HepG2 (cell line): ENCODE results near the gene EFEMP2. TPM values are rescaled to one million over a fixed set of nuclear protein-coding genes. Genes with fewer than 3 reads are reported as not detected.

ENCODE experiments used
- CREBL2 ChIP-seq: sonication (generic); formaldehyde crosslinking; IDR thresholded peaks from 2 replicates; pipeline ENCODE4 v1.8.1; 2023; ENCODE audit warnings: missing genetic modification reagents, mild to moderate bottlenecking, borderline replicate concordance
- EEA1 ChIP-seq: sonication (generic); formaldehyde crosslinking; IDR thresholded peaks from 2 replicates; pipeline ENCODE4 v1.5.1; 2020; ENCODE audit warnings: mild to moderate bottlenecking, missing genetic modification reagents, borderline replicate concordance
- GLI4 ChIP-seq: sonication (generic); formaldehyde crosslinking; IDR thresholded peaks from 2 replicates; pipeline ENCODE4 v1.5.1; 2020; ENCODE audit warnings: missing genetic modification reagents, mild to moderate bottlenecking, moderate library complexity, borderline replicate concordance
- HMGXB4 ChIP-seq, 2 experiments: sonication (generic) in 1 of 2; formaldehyde crosslinking in 1 of 2; IDR thresholded peaks; 2 replicates each; pipeline versions ENCODE4 v1.4.0 to v1.6.1; 2018 to 2020; ENCODE audit warnings: missing genetic modification reagents in 2 of 2, borderline replicate concordance in 1 of 2, low read depth in 1 of 2, mild to moderate bottlenecking in 1 of 2, missing biosample characterization in 1 of 2
- IRF9 ChIP-seq: sonication (generic); formaldehyde crosslinking; IDR thresholded peaks from 2 replicates; pipeline ENCODE4 v1.8.0; 2022; ENCODE audit warnings: missing genetic modification reagents, mild to moderate bottlenecking, borderline replicate concordance
- ISX ChIP-seq: sonication (generic); formaldehyde crosslinking; conservative IDR thresholded peaks from 2 replicates; pipeline ENCODE4 v1.5.0; 2020; ENCODE audit warnings: missing genetic modification reagents
- KAT7 ChIP-seq: IDR thresholded peaks from 2 replicates; pipeline ENCODE4 v1.6.1; 2018; ENCODE audit warnings: borderline replicate concordance, missing compliant biosample characterization
- KDM5B ChIP-seq: sonication (generic); formaldehyde crosslinking; IDR thresholded peaks from 2 replicates; pipeline ENCODE4 v1.4.0; 2020; ENCODE audit warnings: missing genetic modification reagents, mild to moderate bottlenecking, borderline replicate concordance
- MXD4 ChIP-seq: IDR thresholded peaks from 2 replicates; pipeline ENCODE4 v1.6.1; 2016; ENCODE audit warnings: mild to moderate bottlenecking, missing biosample characterization, missing genetic modification reagents
- NFE2L2 ChIP-seq: fragments of 150-350 bp; IDR thresholded peaks from 2 replicates; pipeline ENCODE4 v1.6.1; 2014; ENCODE audit warnings: low read length
- NR3C1 ChIP-seq: sonication (generic); formaldehyde crosslinking; IDR thresholded peaks from 2 replicates; pipeline ENCODE4 v1.4.0; 2020; ENCODE audit warnings: missing genetic modification reagents
- PCBP1 ChIP-seq: fragments of 200-400 bp; formaldehyde crosslinking; IDR thresholded peaks from 2 replicates; pipeline ENCODE4 v1.6.1; 2017; ENCODE audit warnings: mild to moderate bottlenecking, low read depth, low read length, borderline replicate concordance
- SETDB1 ChIP-seq: sonication (generic); formaldehyde crosslinking; IDR thresholded peaks from 2 replicates; pipeline ENCODE4 v1.5.1; 2020; ENCODE audit warnings: missing genetic modification reagents, mild to moderate bottlenecking, borderline replicate concordance
- SOX5 ChIP-seq: IDR thresholded peaks from 2 replicates; pipeline ENCODE4 v1.6.1; 2016; ENCODE audit warnings: borderline replicate concordance
- TRIM22 ChIP-seq: fragments of 450-650 bp; IDR thresholded peaks from 2 replicates; pipeline ENCODE4 v1.6.1; 2017
- U2AF1 ChIP-seq: fragments of 200-400 bp; formaldehyde crosslinking; optimal IDR thresholded peaks from 2 replicates; pipeline ENCODE3; 2017; ENCODE audit warnings: mild to moderate bottlenecking, low read depth, low read length
- ZBTB26 ChIP-seq: IDR thresholded peaks from 2 replicates; pipeline ENCODE4 v1.6.1; 2016; ENCODE audit warnings: missing compliant biosample characterization, missing genetic modification reagents, borderline replicate concordance
- ZBTB46 ChIP-seq: sonication (generic); formaldehyde crosslinking; IDR thresholded peaks from 2 replicates; pipeline ENCODE4 v1.4.0; 2020; ENCODE audit warnings: mild to moderate bottlenecking, missing genetic modification reagents, borderline replicate concordance
- ZFP36L2 ChIP-seq: sonication (generic); formaldehyde crosslinking; IDR thresholded peaks from 2 replicates; pipeline ENCODE4 v1.4.0; 2020; ENCODE audit warnings: missing genetic modification reagents
- ZNF207 ChIP-seq: fragments of 450-650 bp; IDR thresholded peaks from 2 replicates; pipeline ENCODE4 v1.6.1; 2016; ENCODE audit warnings: antibody characterized with exemption, borderline replicate concordance
- ZNF292 ChIP-seq: sonication (generic); formaldehyde crosslinking; IDR thresholded peaks from 2 replicates; pipeline ENCODE4 v1.8.1; 2022; ENCODE audit warnings: mild to moderate bottlenecking, low read depth, missing genetic modification reagents, borderline replicate concordance
- ZNF720 ChIP-seq: sonication (generic); formaldehyde crosslinking; IDR thresholded peaks from 2 replicates; pipeline ENCODE4 v1.4.0; 2020; ENCODE audit warnings: missing genetic modification reagents
- polyA plus RNA-seq, 8 experiments: library from polyadenylated mRNA; depleted of rRNA in 3 of 8; stranded (reverse) in 7 of 8; unstranded in 1 of 8; fragments of >200 nt; fragmentation: Illumina TruSeq in 4 of 8; extraction: Trizol in 4 of 8; gene quantifications; 2 replicates each; pipeline versions ENCODE4 v1.2.1 to v1.2.3, GENCODE V29; 2011 to 2016; ENCODE audit warnings: low read depth in 4 of 8, missing spikeins in 1 of 8, mixed read lengths in 1 of 8; ENCODE audit not compliant: insufficient read depth in 1 of 8
- total RNA-seq, 5 experiments: library from RNA; depleted of rRNA; stranded (reverse); fragments of >200 nt; fragmentation: Illumina TruSeq; extraction: Trizol; gene quantifications; 2 replicates each; pipeline ENCODE4 v1.2.3, GENCODE V29; 2016; ENCODE audit warnings: low read depth in 1 of 5

The EFEMP2 gene
- total and polyA plus RNA-seq, 2 of the 13 experiments (the other 11 are each of a cell fraction or from before 2014, with no cell fraction given): 7.4 to 29.7 TPM

GRCh38 chr11:65859095-65859811, 13.3 kb downstream of the EFEMP2 start (continued):
- TF ChIP-seq IRF9 (no peak), TRIM22 (no peak), ZNF292 (no peak), ZBTB46 (no peak), HMGXB4 (CRISPR knock-in tag; IDR thresholded peaks at IDR 0.05; ENCODE audit: borderline replicate concordance in 1 of 2, low read depth in 1 of 2) (no peak; a peak in 1 of 4 replicates), NR3C1 (no peak), ISX (no peak), NFE2L2 (no peak), CREBL2 (CRISPR knock-in tag) (0 out of 2 replicates have a peak, but pooled peaks have one; percentile 38), PCBP1 (no peak), KAT7 (CRISPR knock-in tag) (no peak), SETDB1 (no peak), GLI4 (no peak), U2AF1 (no peak), ZNF207 (no peak), SOX5 (CRISPR knock-in tag) (no peak), MXD4 (CRISPR knock-in tag) (no peak), KDM5B (CRISPR knock-in tag) (no peak), ZBTB26 (CRISPR knock-in tag) (peak; percentile 44), ZNF720 (CRISPR knock-in tag) (no peak), EEA1 (no peak), ZFP36L2 (CRISPR knock-in tag) (no peak)
